NAMALWA (cell line): ENCODE data around the gene KAZN.

Experiments
- DNase-seq: peaks from one replicate; pipeline ENCODE4 v3.0.0-alpha.2; 2015; ENCODE audit warnings: low spot score

KAZN gene

GRCh38 chr1:15158506-15159165 lies 560.2 kb downstream of the KAZN start:
- no peak for DNase-seq

GRCh38 chr1:15159166-15159555 lies 560.7 kb downstream of the KAZN start:
- DNase-seq, result no peak

- no peak for DNase-seq
Observed at GRCh38 chr1:15160626-15161025, 562.1 kb downstream of the KAZN start.

- no peak for DNase-seq
Observed at GRCh38 chr1:15167386-15167785, 568.9 kb downstream of the KAZN start.
